ENCODE measurements around the gene DRICH1. TPM values are rescaled to one million over a fixed set of nuclear protein-coding genes. Genes with fewer than 3 reads are reported as not detected.

Gene DRICH1
- polyA plus RNA-seq, 1 of the 3 experiments (the other 2 are of a cell fraction): 0.21 TPM

DNA sequence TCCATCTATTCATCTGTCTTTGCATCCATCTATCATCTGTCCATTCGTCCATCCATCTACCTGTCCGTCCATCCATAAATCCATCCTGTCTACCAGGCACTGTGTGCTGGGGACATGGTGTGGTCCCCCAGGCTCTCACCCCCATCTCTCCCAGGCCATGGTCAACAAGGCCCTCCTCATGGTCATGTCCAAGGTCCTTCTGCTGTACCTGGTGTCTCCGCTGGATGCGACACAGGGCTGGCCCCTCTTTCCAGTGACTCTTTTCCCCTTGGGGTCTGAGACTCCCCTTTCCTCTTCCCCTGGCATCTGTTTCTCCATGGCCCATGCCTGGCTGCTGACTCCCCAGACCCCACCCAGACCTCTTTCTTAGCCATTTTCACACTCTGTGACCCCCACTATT, 56.5 kb downstream of the DRICH1 start:
- H3K9ac ChIP-seq: no peak overlapping the region
- H3K27ac ChIP-seq (ENCODE audit: low read depth in 2 of 2, low read length in 1 of 2): no peak overlapping the region
- H3K27me3 ChIP-seq (ENCODE audit: insufficient read depth): no peaks in the 10 kb centered on the region
- no peaks in the 10 kb centered on the region for H3F3A ChIP-seq (replicated peaks; ENCODE audit: insufficient read depth)
- H2AFZ ChIP-seq (ENCODE audit: low read depth): no peak overlapping the region
- H4K20me1 ChIP-seq (ENCODE audit: insufficient read depth): no peaks in the 10 kb centered on the region
- H3K4me3 ChIP-seq (ENCODE audit: low read depth in 2 of 2, low read length in 1 of 2): no peak overlapping the region
- no peaks in the 10 kb centered on the region for H3K9me3 ChIP-seq
- POLR2A ChIA-PET: no interaction called here
- WGBS (ENCODE audit: low lambda C conversion rate): 69% methylated on average over 4 of the region's 4 CpGs
- DNase-seq: no peak
- no peaks in the 10 kb centered on the region for H3K36me3 ChIP-seq (replicated peaks in 1 of 2; ENCODE audit: control insufficient read depth in 1 of 2, insufficient read depth in 2 of 2, low read length in 1 of 2)
- no peaks in the 10 kb centered on the region for H3K4me1 ChIP-seq (ENCODE audit: control insufficient read depth in 1 of 2, insufficient read depth in 2 of 2, low read depth in 1 of 2, low read length in 1 of 2)
- H3K79me2 ChIP-seq (ENCODE audit: insufficient read depth): no peaks in the 10 kb centered on the region
- CTCF ChIA-PET: no interaction called here
- no peak for TF ChIP-seq TCF12 (IDR thresholded peaks at IDR 0.05)
- no peak for TF ChIP-seq CHD2 (IDR thresholded peaks at IDR 0.05; ENCODE audit: low read length, partially characterized antibody)
- TF ChIP-seq, protein P1, sequence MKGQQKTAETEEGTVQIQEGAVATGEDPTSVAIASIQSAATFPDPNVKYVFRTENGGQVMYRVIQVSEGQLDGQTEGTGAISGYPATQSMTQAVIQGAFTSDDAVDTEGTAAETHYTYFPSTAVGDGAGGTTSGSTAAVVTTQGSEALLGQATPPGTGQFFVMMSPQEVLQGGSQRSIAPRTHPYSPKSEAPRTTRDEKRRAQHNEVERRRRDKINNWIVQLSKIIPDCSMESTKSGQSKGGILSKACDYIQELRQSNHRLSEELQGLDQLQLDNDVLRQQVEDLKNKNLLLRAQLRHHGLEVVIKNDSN (IDR thresholded peaks at IDR 0.05; ENCODE audit: borderline replicate concordance, low read depth): no peak
- TF ChIP-seq RCOR1 (IDR thresholded peaks at IDR 0.05; ENCODE audit: low read length): no peak
- no peak for TF ChIP-seq MEF2A (IDR thresholded peaks at IDR 0.05; ENCODE audit: borderline replicate concordance, low read depth)
- TF ChIP-seq, protein P2, sequence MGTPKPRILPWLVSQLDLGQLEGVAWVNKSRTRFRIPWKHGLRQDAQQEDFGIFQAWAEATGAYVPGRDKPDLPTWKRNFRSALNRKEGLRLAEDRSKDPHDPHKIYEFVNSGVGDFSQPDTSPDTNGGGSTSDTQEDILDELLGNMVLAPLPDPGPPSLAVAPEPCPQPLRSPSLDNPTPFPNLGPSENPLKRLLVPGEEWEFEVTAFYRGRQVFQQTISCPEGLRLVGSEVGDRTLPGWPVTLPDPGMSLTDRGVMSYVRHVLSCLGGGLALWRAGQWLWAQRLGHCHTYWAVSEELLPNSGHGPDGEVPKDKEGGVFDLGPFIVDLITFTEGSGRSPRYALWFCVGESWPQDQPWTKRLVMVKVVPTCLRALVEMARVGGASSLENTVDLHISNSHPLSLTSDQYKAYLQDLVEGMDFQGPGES (IDR thresholded peaks at IDR 0.05; ENCODE audit: low read depth, low read length): no peak
- TF ChIP-seq EP300 (IDR thresholded peaks at IDR 0.05; ENCODE audit: borderline replicate concordance in 1 of 2, low read depth in 1 of 2, low read length in 1 of 2): no peak
- TF ChIP-seq NRF1 (IDR thresholded peaks at IDR 0.05; ENCODE audit: low read depth, low read length): no peak
- TF ChIP-seq USF2 (IDR thresholded peaks at IDR 0.05; ENCODE audit: borderline replicate concordance, low read depth, low read length): no peak
- no peak for TF ChIP-seq SIN3A (IDR thresholded peaks at IDR 0.05; ENCODE audit: borderline replicate concordance, low read depth, low read length)
- H3K4me2 ChIP-seq: no peak overlapping the region
- no peaks in the 10 kb centered on the region for H3K9me2 ChIP-seq

DNA sequence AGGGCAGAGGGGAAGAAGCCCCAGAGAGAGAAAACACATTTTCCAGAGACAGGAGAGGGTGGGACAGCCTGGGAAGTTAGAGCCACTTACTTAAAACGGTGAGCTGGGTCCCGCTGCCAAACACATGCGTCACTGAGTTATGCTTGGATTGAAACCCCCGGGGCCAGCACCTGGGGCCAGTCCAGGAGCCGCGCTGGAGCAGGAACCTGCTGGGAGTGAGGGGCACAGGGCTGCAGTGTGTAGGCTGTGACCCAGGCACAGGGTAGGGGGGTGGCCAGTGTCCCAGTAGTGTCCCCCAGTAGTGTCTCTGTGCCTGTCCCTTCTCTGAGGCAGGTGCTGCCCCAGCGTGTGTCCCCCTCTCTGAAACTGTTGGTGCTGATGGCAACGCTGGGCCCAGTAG, 57.2 kb downstream of the DRICH1 start:
- H3K4me2 ChIP-seq: no peak overlapping the region
- no peaks in the 10 kb centered on the region for H4K20me1 ChIP-seq (ENCODE audit: insufficient read depth)
- H3K9me2 ChIP-seq: no peaks in the 10 kb centered on the region
- H3K27me3 ChIP-seq (ENCODE audit: insufficient read depth): no peaks in the 10 kb centered on the region
- no peak overlapping the region for H3K4me3 ChIP-seq (ENCODE audit: low read depth in 2 of 2, low read length in 1 of 2)
- H3K4me1 ChIP-seq (ENCODE audit: control insufficient read depth in 1 of 2, insufficient read depth in 2 of 2, low read depth in 1 of 2, low read length in 1 of 2): no peaks in the 10 kb centered on the region
- no peaks in the 10 kb centered on the region for H3K79me2 ChIP-seq (ENCODE audit: insufficient read depth)
- H3K36me3 ChIP-seq (replicated peaks in 1 of 2; ENCODE audit: control insufficient read depth in 1 of 2, insufficient read depth in 2 of 2, low read length in 1 of 2): no peaks in the 10 kb centered on the region
- ChIA-PET CTCF (no interaction called here), POLR2A (no interaction called here)
- 60% methylated on average over 1 of the region's 8 CpGs for WGBS (ENCODE audit: low lambda C conversion rate)
- no peaks in the 10 kb centered on the region for H3K9me3 ChIP-seq
- H3F3A ChIP-seq (replicated peaks; ENCODE audit: insufficient read depth): no peaks in the 10 kb centered on the region
- no peak overlapping the region for H3K9ac ChIP-seq
- no peak for DNase-seq
- H2AFZ ChIP-seq (ENCODE audit: low read depth): no peak overlapping the region
- no peak for TF ChIP-seq TEAD4 (IDR thresholded peaks at IDR 0.05; ENCODE audit: borderline replicate concordance, insufficient read depth)
- no peak for TF ChIP-seq SMC3 (IDR thresholded peaks at IDR 0.05; ENCODE audit: low read depth, low read length)
- TF ChIP-seq, protein P1 (IDR thresholded peaks at IDR 0.05; ENCODE audit: borderline replicate concordance, low read depth): no peak
- TF ChIP-seq EP300 (IDR thresholded peaks at IDR 0.05; ENCODE audit: borderline replicate concordance in 1 of 2, low read depth in 1 of 2, low read length in 1 of 2): no peak
- no peak for TF ChIP-seq USF2 (IDR thresholded peaks at IDR 0.05; ENCODE audit: borderline replicate concordance, low read depth, low read length)
- TF ChIP-seq, protein P3, sequence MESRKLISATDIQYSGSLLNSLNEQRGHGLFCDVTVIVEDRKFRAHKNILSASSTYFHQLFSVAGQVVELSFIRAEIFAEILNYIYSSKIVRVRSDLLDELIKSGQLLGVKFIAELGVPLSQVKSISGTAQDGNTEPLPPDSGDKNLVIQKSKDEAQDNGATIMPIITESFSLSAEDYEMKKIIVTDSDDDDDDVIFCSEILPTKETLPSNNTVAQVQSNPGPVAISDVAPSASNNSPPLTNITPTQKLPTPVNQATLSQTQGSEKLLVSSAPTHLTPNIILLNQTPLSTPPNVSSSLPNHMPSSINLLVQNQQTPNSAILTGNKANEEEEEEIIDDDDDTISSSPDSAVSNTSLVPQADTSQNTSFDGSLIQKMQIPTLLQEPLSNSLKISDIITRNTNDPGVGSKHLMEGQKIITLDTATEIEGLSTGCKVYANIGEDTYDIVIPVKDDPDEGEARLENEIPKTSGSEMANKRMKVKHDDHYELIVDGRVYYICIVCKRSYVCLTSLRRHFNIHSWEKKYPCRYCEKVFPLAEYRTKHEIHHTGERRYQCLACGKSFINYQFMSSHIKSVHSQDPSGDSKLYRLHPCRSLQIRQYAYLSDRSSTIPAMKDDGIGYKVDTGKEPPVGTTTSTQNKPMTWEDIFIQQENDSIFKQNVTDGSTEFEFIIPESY (IDR thresholded peaks at IDR 0.05; ENCODE audit: borderline replicate concordance, low read depth): no peak
- TF ChIP-seq RAD21 (IDR thresholded peaks at IDR 0.05; ENCODE audit: low read length): no peak
- TF ChIP-seq, protein P4, sequence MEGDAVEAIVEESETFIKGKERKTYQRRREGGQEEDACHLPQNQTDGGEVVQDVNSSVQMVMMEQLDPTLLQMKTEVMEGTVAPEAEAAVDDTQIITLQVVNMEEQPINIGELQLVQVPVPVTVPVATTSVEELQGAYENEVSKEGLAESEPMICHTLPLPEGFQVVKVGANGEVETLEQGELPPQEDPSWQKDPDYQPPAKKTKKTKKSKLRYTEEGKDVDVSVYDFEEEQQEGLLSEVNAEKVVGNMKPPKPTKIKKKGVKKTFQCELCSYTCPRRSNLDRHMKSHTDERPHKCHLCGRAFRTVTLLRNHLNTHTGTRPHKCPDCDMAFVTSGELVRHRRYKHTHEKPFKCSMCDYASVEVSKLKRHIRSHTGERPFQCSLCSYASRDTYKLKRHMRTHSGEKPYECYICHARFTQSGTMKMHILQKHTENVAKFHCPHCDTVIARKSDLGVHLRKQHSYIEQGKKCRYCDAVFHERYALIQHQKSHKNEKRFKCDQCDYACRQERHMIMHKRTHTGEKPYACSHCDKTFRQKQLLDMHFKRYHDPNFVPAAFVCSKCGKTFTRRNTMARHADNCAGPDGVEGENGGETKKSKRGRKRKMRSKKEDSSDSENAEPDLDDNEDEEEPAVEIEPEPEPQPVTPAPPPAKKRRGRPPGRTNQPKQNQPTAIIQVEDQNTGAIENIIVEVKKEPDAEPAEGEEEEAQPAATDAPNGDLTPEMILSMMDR (IDR thresholded peaks at IDR 0.05): no peak
- no peak overlapping the region for H3K27ac ChIP-seq (ENCODE audit: low read depth in 2 of 2, low read length in 1 of 2)
